Suprapubic skin (tissue), 4 donors: ENCODE results near the gene TENT4B. TPM values are rescaled to one million over a fixed set of nuclear protein-coding genes. Genes with fewer than 3 reads are reported as not detected.
A peak's percentile ranks its signal among the peaks of the same experiment; 100 is the strongest.

Experiments
- DNase-seq, 2 donors: peaks; one replicate each; pipeline ENCODE4 v3.0.0-alpha.2; 2019; ENCODE audit warnings: low spot score in 2 of 2
- H3K27ac ChIP-seq: fragments of 200-600 bp; sonication (generic); one replicate; pipeline ENCODE4 v1.5.1; 2019
- H3K27me3 ChIP-seq: fragments of 200-600 bp; sonication (generic); one replicate; pipeline ENCODE4 v1.5.1; 2019
- H3K36me3 ChIP-seq: fragments of 200-600 bp; sonication (generic); one replicate; pipeline ENCODE4 v1.5.1; 2019
- H3K4me1 ChIP-seq: fragments of 200-600 bp; sonication (generic); one replicate; pipeline ENCODE4 v1.5.1; 2019
- H3K4me3 ChIP-seq: fragments of 200-600 bp; sonication (generic); one replicate; pipeline ENCODE4 v1.5.1; 2019; ENCODE audit warnings: mild to moderate bottlenecking
- H3K9me3 ChIP-seq: fragments of 200-600 bp; sonication (generic); one replicate; pipeline ENCODE4 v1.5.1; 2019
- CTCF ChIP-seq, 2 donors: fragments of 200-600 bp in 1 of 2; fragments of 450-650 bp in 1 of 2; sonication (generic) in 1 of 2; IDR thresholded peaks; one replicate each; pipeline ENCODE4 v1.5.1; 2016 to 2019; ENCODE audit warnings: antibody characterized with exemption in 2 of 2, mild to moderate bottlenecking in 1 of 2, moderate library complexity in 1 of 2
- EP300 ChIP-seq: sonication (generic); formaldehyde crosslinking; IDR thresholded peaks from one replicate; pipeline ENCODE4 v1.6.1; 2017; ENCODE audit warnings: antibody characterized with exemption
- POLR2A ChIP-seq, 2 donors: fragments of 450-650 bp; IDR thresholded peaks; one replicate each; pipeline ENCODE4 v1.6.1; 2017; ENCODE audit warnings: antibody characterized with exemption in 2 of 2, mild to moderate bottlenecking in 2 of 2, moderate library complexity in 2 of 2
- POLR2AphosphoS5 ChIP-seq, 3 donors: sonication (generic); formaldehyde crosslinking; IDR thresholded peaks; one replicate each; pipeline ENCODE4 v1.6.1; 2017; ENCODE audit warnings: antibody characterized with exemption in 3 of 3
- WGBS: methylation state at CpG from one replicate; pipeline ENCODE4 v1.1.5; 2018; 5-methylcytosine and 5-hydroxymethylcytosine counted together
- total RNA-seq, 4 donors: library from RNA; depleted of rRNA; stranded (reverse); fragments of >200 nt; gene quantifications; one replicate each; pipeline ENCODE4 v1.1.0, GENCODE V29; 2016

TENT4B gene
- total RNA-seq, 4 donors from 2014 or later: 10.8 to 15.7 (median 12.9) TPM

- no peak for TF ChIP-seq POLR2AphosphoS5 (IDR thresholded peaks at IDR 0.05)
- no peak for TF ChIP-seq EP300
- TF ChIP-seq CTCF (IDR thresholded peaks at IDR 0.05): no peak
- TF ChIP-seq POLR2A (IDR thresholded peaks at IDR 0.05): no peak
- H3K36me3 ChIP-seq: no peaks in the 10 kb centered on the region
- 91% methylated on average over 3 of the region's 3 CpGs for WGBS
Measured at GRCh38 chr16:50137268-50137667, 15.8 kb upstream of the TENT4B start.

GRCh38 chr16:50139580-50139979, 13.5 kb upstream of the TENT4B start:
- no peak overlapping the region for H3K4me3 ChIP-seq
- no peaks in the 10 kb centered on the region for H3K36me3 ChIP-seq
- TF ChIP-seq POLR2A (IDR thresholded peaks at IDR 0.05): no peak
- no peak for TF ChIP-seq CTCF (IDR thresholded peaks at IDR 0.05)
- no peak for TF ChIP-seq EP300
- TF ChIP-seq POLR2AphosphoS5 (IDR thresholded peaks at IDR 0.05): no peak
- H3K27me3 ChIP-seq: no peaks in the 10 kb centered on the region
- no peak overlapping the region for H3K27ac ChIP-seq
- WGBS: 85% methylated on average over 1 of the region's 1 CpG
- DNase-seq: no peak
- H3K4me1 ChIP-seq: no peaks in the 10 kb centered on the region
- no peaks in the 10 kb centered on the region for H3K9me3 ChIP-seq

More at GRCh38 chr16:50137268-50137667, 15.8 kb upstream of the TENT4B start:
- H3K27me3 ChIP-seq: no peaks in the 10 kb centered on the region
- no peaks in the 10 kb centered on the region for H3K9me3 ChIP-seq
- no peak overlapping the region for H3K4me3 ChIP-seq
- H3K27ac ChIP-seq: no peak overlapping the region
- no peaks in the 10 kb centered on the region for H3K4me1 ChIP-seq
- no peak for DNase-seq

GRCh38 chr16:50144211-50144610, 8.9 kb upstream of the TENT4B start:
- Histone ChIP-seq H3K27ac (no peak overlapping the region), H3K9me3 (no peaks in the 10 kb centered on the region), H3K4me1 (no peaks in the 10 kb centered on the region), H3K27me3 (no peaks in the 10 kb centered on the region), H3K4me3 (no peak overlapping the region), H3K36me3 (no peaks in the 10 kb centered on the region)
- TF ChIP-seq POLR2AphosphoS5 (IDR thresholded peaks at IDR 0.05) (no peak), POLR2A (IDR thresholded peaks at IDR 0.05) (no peak), CTCF (IDR thresholded peaks at IDR 0.05) (no peak), EP300 (no peak)
- WGBS: 55% methylated on average over 2 of the region's 2 CpGs
- DNase-seq: peak in 1 of 2 donors; percentile 44

- H3K9me3 ChIP-seq: no peaks in the 10 kb centered on the region
- no peaks in the 10 kb centered on the region for H3K27me3 ChIP-seq
- TF ChIP-seq POLR2AphosphoS5 (IDR thresholded peaks at IDR 0.05): no peak
- TF ChIP-seq CTCF (IDR thresholded peaks at IDR 0.05): no peak
- no peak for TF ChIP-seq EP300
- TF ChIP-seq POLR2A (IDR thresholded peaks at IDR 0.05): no peak
- no peaks in the 10 kb centered on the region for H3K36me3 ChIP-seq
- DNase-seq: no peak
- no peak overlapping the region for H3K27ac ChIP-seq
- 88% methylated on average over 9 of the region's 9 CpGs for WGBS
- peaks cover under 1% of the 10 kb centered on the region for H3K4me1 ChIP-seq
- no peak overlapping the region for H3K4me3 ChIP-seq
Measured at GRCh38 chr16:50146479-50147435, 6.3 kb upstream of the TENT4B start.

GRCh38 chr16:50151322-50151721, 1.8 kb upstream of the TENT4B start:
- Histone ChIP-seq H3K36me3 (no peaks in the 10 kb centered on the region), H3K27ac (no peak overlapping the region), H3K27me3 (no peaks in the 10 kb centered on the region), H3K9me3 (no peaks in the 10 kb centered on the region), H3K4me3 (no peak overlapping the region), H3K4me1 (peaks cover 31% of the 10 kb centered on the region)
- TF ChIP-seq EP300 (no peak), POLR2A (IDR thresholded peaks at IDR 0.05) (no peak), CTCF (IDR thresholded peaks at IDR 0.05) (no peak)
- no peak for DNase-seq
- WGBS: 93% methylated on average over 5 of the region's 5 CpGs
